Right lobe of liver (tissue), 4 donors: ENCODE data around the gene ZC3HAV1.

ENCODE experiments used
- POLR2A ChIP-seq: fragments of 450-650 bp; IDR thresholded peaks from one replicate; pipeline ENCODE4 v1.6.1; 2017; ENCODE audit warnings: antibody characterized with exemption, mild to moderate bottlenecking
- TF ChIP-seq, protein P1 (sequence below), 4 donors: fragments of 200-600 bp in 3 of 4; fragments of 450-650 bp in 1 of 4; IDR thresholded peaks; one replicate each; pipeline versions ENCODE4 v1.5.1 to v1.8.0; 2016 to 2022; ENCODE audit warnings: antibody characterized with exemption in 4 of 4, mild to moderate bottlenecking in 2 of 4
- donor health status: DM: no; HTN: no; CAD: no.
- donor health status: DM: no; HTN: no; CAD: no.
- donor health status: DM: no; HTN: yes; CAD: no.

DNA sequence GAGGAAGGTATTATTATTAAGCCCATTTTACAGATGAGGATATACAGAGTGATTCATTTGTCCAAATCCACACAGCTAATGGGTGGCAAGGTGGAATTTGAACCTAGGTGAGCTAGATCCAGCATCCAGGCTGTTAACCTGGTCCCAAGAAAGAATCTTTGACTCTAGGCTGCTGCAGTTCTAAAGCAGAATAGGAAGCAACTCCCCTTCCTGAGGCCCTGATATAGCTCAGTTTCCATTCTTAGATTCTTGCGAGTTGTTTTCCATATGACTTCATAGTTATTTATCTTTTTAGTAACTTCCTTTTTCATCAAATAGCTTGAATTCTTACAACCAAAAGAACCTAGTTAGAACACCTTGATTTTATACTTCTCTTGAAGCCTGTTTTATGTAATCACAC lies 49.6 kb downstream of the ZC3HAV1 start:
- TF ChIP-seq, protein P1, sequence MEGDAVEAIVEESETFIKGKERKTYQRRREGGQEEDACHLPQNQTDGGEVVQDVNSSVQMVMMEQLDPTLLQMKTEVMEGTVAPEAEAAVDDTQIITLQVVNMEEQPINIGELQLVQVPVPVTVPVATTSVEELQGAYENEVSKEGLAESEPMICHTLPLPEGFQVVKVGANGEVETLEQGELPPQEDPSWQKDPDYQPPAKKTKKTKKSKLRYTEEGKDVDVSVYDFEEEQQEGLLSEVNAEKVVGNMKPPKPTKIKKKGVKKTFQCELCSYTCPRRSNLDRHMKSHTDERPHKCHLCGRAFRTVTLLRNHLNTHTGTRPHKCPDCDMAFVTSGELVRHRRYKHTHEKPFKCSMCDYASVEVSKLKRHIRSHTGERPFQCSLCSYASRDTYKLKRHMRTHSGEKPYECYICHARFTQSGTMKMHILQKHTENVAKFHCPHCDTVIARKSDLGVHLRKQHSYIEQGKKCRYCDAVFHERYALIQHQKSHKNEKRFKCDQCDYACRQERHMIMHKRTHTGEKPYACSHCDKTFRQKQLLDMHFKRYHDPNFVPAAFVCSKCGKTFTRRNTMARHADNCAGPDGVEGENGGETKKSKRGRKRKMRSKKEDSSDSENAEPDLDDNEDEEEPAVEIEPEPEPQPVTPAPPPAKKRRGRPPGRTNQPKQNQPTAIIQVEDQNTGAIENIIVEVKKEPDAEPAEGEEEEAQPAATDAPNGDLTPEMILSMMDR (IDR thresholded peaks at IDR 0.05), result no peak
- TF ChIP-seq POLR2A, result no peak
